Activated T-helper 17 cell treated with anti-CD3 and anti-CD28 coated beads, Interleukin-2, amount 50 U/mL, for 72 hours (primary cell): ENCODE data around the gene NBEA. TPM values are rescaled to one million over a fixed set of nuclear protein-coding genes. Genes with fewer than 3 reads are reported as not detected.

ENCODE experiments used
- ATAC-seq: fragments of 150-1000 bp; cut with Tn5 transposase; replicated peaks from 2 replicates; pipeline ENCODE4 v1.10.0; 2021; ENCODE audit warnings: mild to moderate bottlenecking, moderate library complexity
- H3K27ac Mint-ChIP-seq: one replicate; pipeline ENCODE4 v1.8.0; 2022; ENCODE audit warnings: mixed read lengths
- H3K27me3 Mint-ChIP-seq: one replicate; pipeline ENCODE4 v1.8.0; 2022; ENCODE audit warnings: mixed read lengths
- H3K36me3 Mint-ChIP-seq: one replicate; pipeline ENCODE4 v1.8.0; 2022; ENCODE audit warnings: low read depth, mild to moderate bottlenecking, mixed read lengths
- H3K4me1 Mint-ChIP-seq: one replicate; pipeline ENCODE4 v1.8.0; 2022; ENCODE audit warnings: mixed read lengths
- H3K4me3 Mint-ChIP-seq: one replicate; pipeline ENCODE4 v1.8.0; 2022; ENCODE audit warnings: mild to moderate bottlenecking, mixed read lengths
- H3K9me3 Mint-ChIP-seq: one replicate; pipeline ENCODE4 v1.8.0; 2022; ENCODE audit warnings: mixed read lengths
- total RNA-seq, 2 donors: library from RNA; stranded (reverse); gene quantifications; one replicate each; pipeline ENCODE4 v1.2.3, GENCODE V29; 2022

NBEA gene
- total RNA-seq, 2 donors from 2014 or later, result 0.50 to 0.79 TPM

DNA sequence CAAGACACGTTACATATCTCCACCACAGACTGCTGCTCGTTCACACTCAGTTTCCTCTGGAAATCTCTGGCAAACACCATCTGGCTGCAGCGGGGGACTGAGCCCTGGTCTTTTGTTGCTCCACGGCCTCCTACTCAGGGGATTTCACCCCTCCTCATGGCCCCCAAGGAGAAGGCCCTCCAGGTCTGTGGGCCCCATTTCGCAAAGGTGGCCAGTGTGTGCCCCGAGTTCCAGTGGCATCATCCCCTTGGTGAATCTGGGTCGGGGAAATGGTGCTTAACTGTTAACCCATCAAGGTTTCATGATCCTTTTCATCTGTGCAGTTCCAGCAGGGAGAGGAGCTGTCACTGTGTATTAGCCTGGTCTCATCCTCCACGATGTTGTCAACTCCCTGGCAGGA lies 769.8 kb downstream of the NBEA start:
- H3K27me3 Mint-ChIP-seq, result no peaks in the 10 kb centered on the region

DNA sequence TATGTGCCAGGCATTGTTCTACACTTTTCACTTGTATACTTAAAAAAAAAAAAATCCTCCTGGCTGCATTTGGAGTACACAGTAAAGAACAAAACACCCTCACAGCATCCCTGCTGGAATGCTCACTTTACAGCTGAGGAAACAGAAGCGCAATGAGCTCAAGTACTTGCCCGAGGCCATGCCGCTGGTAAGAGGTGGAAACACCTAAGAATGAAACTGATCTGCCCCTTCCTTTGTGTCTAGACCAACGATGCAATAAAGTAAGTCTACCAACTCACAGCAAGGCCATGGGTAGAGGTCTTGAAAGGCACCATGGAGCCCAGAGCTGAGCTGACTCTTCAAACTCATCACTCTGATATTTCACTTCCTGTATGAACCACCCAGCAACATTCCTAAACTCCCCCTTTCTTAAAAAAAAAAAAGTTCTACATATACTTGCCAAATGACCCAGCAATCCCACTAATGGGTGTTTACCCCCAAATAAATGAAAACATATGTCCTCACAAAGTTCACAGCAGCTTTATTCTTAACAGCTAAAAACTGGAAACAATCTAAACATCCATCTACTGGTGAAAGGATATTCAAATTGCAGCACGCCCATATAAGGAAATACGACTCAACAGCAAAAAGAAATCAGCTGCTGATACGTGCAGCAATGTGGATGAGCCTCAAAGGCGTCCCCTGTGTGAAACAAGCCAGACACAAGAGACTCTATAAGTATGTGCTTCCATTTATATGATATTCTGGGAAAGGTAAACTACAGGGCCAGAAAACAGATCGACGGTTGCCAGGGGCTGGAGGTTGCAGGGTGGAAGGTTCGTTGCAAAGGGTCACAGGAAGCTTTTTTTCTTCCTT lies 771.1 kb downstream of the NBEA start:
- no peaks in the 10 kb centered on the region for H3K4me1 Mint-ChIP-seq
- H3K27ac Mint-ChIP-seq, result no peak overlapping the region
- no peak for ATAC-seq
- H3K36me3 Mint-ChIP-seq, result no peaks in the 10 kb centered on the region
- H3K4me3 Mint-ChIP-seq, result no peak overlapping the region
- H3K9me3 Mint-ChIP-seq, result no peaks in the 10 kb centered on the region
- H3K27me3 Mint-ChIP-seq, result no peaks in the 10 kb centered on the region

More for the DNA sequence above, 769.8 kb downstream of the NBEA start:
- no peak overlapping the region for H3K4me3 Mint-ChIP-seq
- no peaks in the 10 kb centered on the region for H3K36me3 Mint-ChIP-seq
- no peaks in the 10 kb centered on the region for H3K9me3 Mint-ChIP-seq
- ATAC-seq, result no peak
- H3K4me1 Mint-ChIP-seq, result no peaks in the 10 kb centered on the region
- H3K27ac Mint-ChIP-seq, result no peak overlapping the region

GRCh38 chr13:35714121-35714520 lies 772.1 kb downstream of the NBEA start:
- ATAC-seq, result no peak
- Mint-ChIP-seq H3K9me3 (no peaks in the 10 kb centered on the region), H3K4me3 (no peak overlapping the region), H3K36me3 (no peaks in the 10 kb centered on the region), H3K27ac (no peak overlapping the region), H3K27me3 (no peaks in the 10 kb centered on the region), H3K4me1 (no peaks in the 10 kb centered on the region)

DNA sequence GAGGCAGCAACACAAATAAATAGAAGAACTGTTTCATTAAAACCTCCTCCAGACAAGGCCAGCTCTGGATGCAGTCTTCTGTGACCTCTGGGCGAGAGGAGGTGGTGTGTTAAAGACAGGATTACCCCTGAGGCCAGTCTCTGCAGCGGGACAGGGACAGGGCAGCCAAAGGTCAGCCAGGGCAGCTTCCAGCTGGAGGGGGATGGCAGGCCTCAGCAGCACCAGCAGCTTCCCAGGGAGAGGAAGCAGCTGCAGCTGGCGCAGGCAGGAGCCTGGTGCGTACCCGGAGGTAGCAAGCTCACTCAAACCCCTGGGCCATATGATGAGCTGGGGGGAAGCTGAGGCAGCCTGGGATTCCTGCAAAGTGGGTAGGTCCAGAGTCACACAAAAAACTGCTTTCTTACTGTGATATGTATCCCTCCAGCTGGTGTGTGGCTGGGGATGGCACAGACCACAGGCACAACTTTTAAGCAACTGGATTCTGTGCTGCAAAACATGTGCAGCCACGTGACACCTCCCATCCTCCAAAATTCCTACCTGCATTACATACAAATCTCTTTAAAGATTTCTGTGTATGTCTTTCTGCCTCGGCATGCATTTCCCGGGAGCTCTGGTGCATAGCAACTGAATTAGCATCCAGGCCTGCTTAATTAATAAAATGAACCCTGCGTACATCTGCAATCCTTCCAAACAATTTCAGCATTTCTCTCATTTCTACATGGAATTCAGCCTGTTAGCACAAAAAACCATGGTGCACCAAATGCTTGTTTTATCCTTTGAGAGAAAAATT lies 772.7 kb downstream of the NBEA start:
- no peak for ATAC-seq
- no peaks in the 10 kb centered on the region for H3K27me3 Mint-ChIP-seq
- H3K4me3 Mint-ChIP-seq, result no peak overlapping the region
- H3K36me3 Mint-ChIP-seq, result no peaks in the 10 kb centered on the region
- H3K27ac Mint-ChIP-seq, result no peak overlapping the region
- H3K9me3 Mint-ChIP-seq, result no peaks in the 10 kb centered on the region
- no peaks in the 10 kb centered on the region for H3K4me1 Mint-ChIP-seq

DNA sequence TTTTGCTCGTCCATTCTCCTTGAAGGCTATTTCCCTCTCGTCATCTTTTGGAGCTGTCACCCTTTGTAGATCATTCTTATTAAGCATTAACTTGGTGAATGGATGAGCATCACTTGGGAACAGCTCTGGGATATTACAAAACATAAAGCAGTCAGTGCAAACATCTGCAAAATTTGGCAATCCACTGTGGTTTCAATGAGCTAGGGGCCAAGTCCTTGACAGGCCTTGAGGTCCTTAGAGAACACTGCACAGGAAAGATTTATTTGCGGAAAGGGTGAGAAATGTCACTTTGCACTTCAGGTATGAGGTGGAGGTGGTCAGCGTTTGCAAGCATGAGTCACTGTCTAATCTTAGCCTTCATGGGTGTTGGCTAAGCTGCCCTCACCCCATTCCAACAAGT lies 774.1 kb downstream of the NBEA start:
- Mint-ChIP-seq H3K27me3 (peaks cover 3% of the 10 kb centered on the region), H3K9me3 (no peaks in the 10 kb centered on the region), H3K4me3 (no peak overlapping the region), H3K27ac (no peak overlapping the region), H3K4me1 (no peaks in the 10 kb centered on the region), H3K36me3 (no peaks in the 10 kb centered on the region)
- no peak for ATAC-seq

- peaks cover 4% of the 10 kb centered on the region for H3K27me3 Mint-ChIP-seq
- no peaks in the 10 kb centered on the region for H3K9me3 Mint-ChIP-seq
- ATAC-seq, result no peak
- H3K4me1 Mint-ChIP-seq, result no peaks in the 10 kb centered on the region
- no peak overlapping the region for H3K27ac Mint-ChIP-seq
- H3K36me3 Mint-ChIP-seq, result no peaks in the 10 kb centered on the region
- no peak overlapping the region for H3K4me3 Mint-ChIP-seq
These were observed 774.7 kb downstream of the NBEA start for GRCh38 chr13:35716729-35717128.

DNA sequence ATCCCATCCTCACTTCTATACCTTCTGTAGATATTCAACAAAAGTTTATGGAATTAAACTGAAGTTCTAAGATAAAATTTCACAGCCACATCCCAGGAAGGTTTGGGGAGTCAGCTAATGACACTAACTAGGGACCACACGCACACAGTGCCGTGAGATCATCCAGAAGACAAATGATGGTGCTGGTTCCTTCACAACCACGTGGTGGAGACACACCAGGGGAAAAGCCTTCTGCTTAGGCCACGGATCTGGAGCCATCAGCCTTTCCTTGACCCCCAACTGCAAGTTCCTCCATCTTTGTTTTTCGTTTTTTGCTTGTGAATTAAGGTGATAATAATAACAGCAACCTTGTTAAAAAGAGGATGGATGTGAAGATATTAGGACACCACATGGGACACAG lies 776.0 kb downstream of the NBEA start:
- no peak overlapping the region for H3K27ac Mint-ChIP-seq
- no peaks in the 10 kb centered on the region for H3K4me1 Mint-ChIP-seq
- H3K36me3 Mint-ChIP-seq, result no peaks in the 10 kb centered on the region
- no peak overlapping the region for H3K4me3 Mint-ChIP-seq
- no peak for ATAC-seq
- peaks cover 4% of the 10 kb centered on the region for H3K27me3 Mint-ChIP-seq
- H3K9me3 Mint-ChIP-seq, result no peaks in the 10 kb centered on the region

DNA sequence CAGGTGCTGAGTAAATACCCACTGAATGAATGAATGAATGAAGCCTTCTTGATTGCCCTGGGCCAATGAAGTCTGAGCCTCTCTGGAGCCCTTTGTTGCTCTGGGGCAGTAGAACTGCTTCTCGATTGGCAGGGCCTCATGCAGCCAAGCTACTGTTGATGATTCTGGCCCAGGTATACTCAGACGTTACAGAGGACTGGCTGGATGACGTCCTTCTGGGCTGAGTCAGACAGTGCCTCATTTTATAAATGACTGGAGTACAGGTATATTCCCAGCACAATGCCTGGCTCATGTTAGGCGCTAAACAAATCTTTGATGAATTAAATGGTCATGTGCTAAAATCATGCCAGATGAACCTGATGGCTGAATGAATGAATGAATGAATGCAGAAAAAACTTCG lies 778.2 kb downstream of the NBEA start:
- H3K36me3 Mint-ChIP-seq, result no peaks in the 10 kb centered on the region
- H3K4me3 Mint-ChIP-seq, result no peak overlapping the region
- no peak overlapping the region for H3K27ac Mint-ChIP-seq
- no peak for ATAC-seq
- no peaks in the 10 kb centered on the region for H3K4me1 Mint-ChIP-seq
- H3K9me3 Mint-ChIP-seq, result no peaks in the 10 kb centered on the region
- peaks cover 9% of the 10 kb centered on the region for H3K27me3 Mint-ChIP-seq

- no peak overlapping the region for H3K27ac Mint-ChIP-seq
- no peak for ATAC-seq
- peaks cover 4% of the 10 kb centered on the region for H3K9me3 Mint-ChIP-seq
- H3K4me3 Mint-ChIP-seq, result no peak overlapping the region
- H3K4me1 Mint-ChIP-seq, result no peaks in the 10 kb centered on the region
- H3K27me3 Mint-ChIP-seq, result peaks cover 14% of the 10 kb centered on the region
- no peaks in the 10 kb centered on the region for H3K36me3 Mint-ChIP-seq
These were observed 778.9 kb downstream of the NBEA start for GRCh38 chr13:35720690-35721554.
